ENCODE measurements around the gene AIFM3.

GRCh38 chr22:21010426-21011113 is 43.5 kb downstream of the AIFM3 start:
- TF ChIP-seq CTCF (IDR thresholded peaks at IDR 0.05) (no peak), POLR2A (IDR thresholded peaks at IDR 0.05) (no peak)

Data from lower leg skin (tissue), 3 donors.